Left ventricle myocardium superior (tissue), 1 donor: ENCODE data around the gene LAMA3. TPM values are rescaled to one million over a fixed set of nuclear protein-coding genes. Genes with fewer than 3 reads are reported as not detected.

Experiments used
- ATAC-seq: fragments of 200-7000 bp; cut with Tn5 transposase; one replicate; pipeline ENCODE4 v1.9.1; 2020; ENCODE audit warnings: mild to moderate bottlenecking, moderate library complexity
- DNase-seq: peaks from one replicate; pipeline ENCODE4 v3.0.0-alpha.2; 2020
- intact Hi-C: fragments of 100-400 bp; cut with micrococcal nuclease; formaldehyde crosslinking; loops from one replicate; pipeline ENCODE4 v1.11.0; 2022
- long read RNA-seq: library from polyadenylated mRNA; unstranded; transcript quantifications from one replicate; pipeline ENCODE4 v2.0.0, GENCODE V29; 2021
- total RNA-seq: library from RNA; stranded (reverse); fragmentation: NEBNext Ultra II Directional; extraction: Animal tissue kit (Norgen Biotek cat#: 25700); gene quantifications from one replicate; pipeline ENCODE4 v1.2.1, GENCODE V29; 2021
- donor health status: DM: no; HTN: yes; CAD: no; lungs with severe emphysema.

Gene LAMA3
- total RNA-seq, result 3.4 TPM
- long read RNA-seq, partial matches to known transcripts, result 1 of 3 reads
- long read RNA-seq, other reads (novel, unspliced or antisense), result 2 of 3 reads

GRCh38 chr18:23689031-23689615 lies at the start of gene LAMA3:
Gene LAMA3 (plus strand): TSS chr18:23689453. CDS start chr18:23689684, 231 bp downstream.
- DNase-seq, result peak; percentile 86
- intact Hi-C loops, result no loop called here
- peak; percentile 94 for ATAC-seq

GRCh38 chr18:23640052-23640451 lies 49.2 kb upstream of the LAMA3 start:
- DNase-seq, result no peak
- ATAC-seq, result no peak
- intact Hi-C loops, result no loop called here

- no peak for DNase-seq
- no peak for ATAC-seq
- intact Hi-C loops, result no loop called here
These were observed 48.0 kb upstream of the LAMA3 start for GRCh38 chr18:23641143-23641720.

GRCh38 chr18:23641937-23642666 lies 47.2 kb upstream of the LAMA3 start:
- DNase-seq (no peak), ATAC-seq (no peak)
- intact Hi-C loops, result no loop called here

GRCh38 chr18:23643815-23644490 lies 45.3 kb upstream of the LAMA3 start:
- intact Hi-C loops, result no loop called here
- ATAC-seq (no peak), DNase-seq (no peak)

- ATAC-seq (no peak), DNase-seq (no peak)
- intact Hi-C loops, result no loop called here
These were observed 43.6 kb upstream of the LAMA3 start for GRCh38 chr18:23645568-23646175.

- DNase-seq (no peak), ATAC-seq (no peak)
- intact Hi-C loops, result no loop called here
These were observed 43.0 kb upstream of the LAMA3 start for GRCh38 chr18:23646282-23646681.

GRCh38 chr18:23648456-23648855 lies 40.8 kb upstream of the LAMA3 start:
- DNase-seq (no peak), ATAC-seq (no peak)
- intact Hi-C loops, result no loop called here

GRCh38 chr18:23648940-23649607 lies 40.2 kb upstream of the LAMA3 start:
- intact Hi-C loops, result no loop called here
- DNase-seq, result no peak
- ATAC-seq, result peak; percentile 63

- DNase-seq (no peak), ATAC-seq (peak; percentile 57)
- intact Hi-C loops, result no loop called here
These were observed 38.0 kb upstream of the LAMA3 start for GRCh38 chr18:23650968-23651927.

GRCh38 chr18:23652232-23652631 lies 37.0 kb upstream of the LAMA3 start:
- DNase-seq, result no peak

GRCh38 chr18:23658285-23658684 lies 31.0 kb upstream of the LAMA3 start:
- no peak for DNase-seq
- no peak for ATAC-seq
- intact Hi-C loops, result no loop called here

More at GRCh38 chr18:23652232-23652631, 37.0 kb upstream of the LAMA3 start:
- ATAC-seq, result no peak
- intact Hi-C loops, result no loop called here

GRCh38 chr18:23661735-23662308 lies 27.4 kb upstream of the LAMA3 start:
- intact Hi-C loops, result no loop called here
- DNase-seq, result no peak
- no peak for ATAC-seq

- DNase-seq (peak; percentile 80), ATAC-seq (peak; percentile 92)
- intact Hi-C loops, result no loop called here
These were observed 26.7 kb upstream of the LAMA3 start, which contains the start of gene ANKRD29 for GRCh38 chr18:23662309-23663263. Gene ANKRD29 (minus strand): TSS chr18:23662911. CDS start chr18:23662730, 181 bp downstream.

GRCh38 chr18:23664674-23665073 lies 24.6 kb upstream of the LAMA3 start:
- intact Hi-C loops, result no loop called here
- ATAC-seq (no peak), DNase-seq (no peak)

GRCh38 chr18:23667114-23667513 lies 22.1 kb upstream of the LAMA3 start:
- no peak for ATAC-seq
- no peak for DNase-seq
- intact Hi-C loops, result no loop called here
